Measurements from ENCODE around the gene CD163L1.

- TF ChIP-seq CTCF (IDR thresholded peaks at IDR 0.05): no peak
- TF ChIP-seq POLR2A (IDR thresholded peaks at IDR 0.05): no peak
- TF ChIP-seq EP300 (IDR thresholded peaks at IDR 0.05): no peak
Measured at GRCh38 chr12:7396418-7396817, 47.5 kb downstream of the CD163L1 start.
